ENCODE data around the gene FBXL17.

DNA sequence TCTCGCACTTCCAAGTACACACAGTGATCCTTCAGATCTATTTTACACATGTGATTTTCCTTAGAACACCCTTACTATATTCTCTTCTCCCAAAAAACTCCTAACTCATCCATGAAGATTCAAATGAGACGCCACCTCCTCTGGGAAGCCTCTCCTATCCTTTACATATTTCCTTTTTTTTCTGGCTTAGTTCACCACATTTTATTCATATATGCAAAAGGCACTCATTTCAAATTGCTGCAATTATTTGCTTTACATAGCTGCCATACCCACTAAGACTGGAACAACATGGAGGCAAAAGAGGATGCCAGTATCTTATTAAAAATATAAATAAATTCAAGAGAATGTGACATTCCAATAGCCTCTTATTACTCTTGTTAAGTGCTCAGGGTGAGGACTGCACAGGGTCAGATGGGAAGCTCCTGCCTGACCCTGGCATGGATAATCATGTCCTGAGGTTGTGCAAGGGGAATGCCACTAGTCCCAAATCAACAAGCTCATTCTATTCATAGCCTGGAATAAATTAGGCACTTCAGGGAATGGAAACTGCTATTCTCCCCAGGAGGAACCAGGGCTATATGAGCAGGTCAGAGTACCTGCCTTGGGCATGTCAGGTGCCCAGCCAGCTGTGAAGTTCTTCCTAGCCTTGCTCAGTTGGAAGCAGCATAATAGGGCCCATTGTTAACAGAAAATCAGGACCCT lies 262.9 kb downstream of the FBXL17 start:
- TF ChIP-seq, protein P1, sequence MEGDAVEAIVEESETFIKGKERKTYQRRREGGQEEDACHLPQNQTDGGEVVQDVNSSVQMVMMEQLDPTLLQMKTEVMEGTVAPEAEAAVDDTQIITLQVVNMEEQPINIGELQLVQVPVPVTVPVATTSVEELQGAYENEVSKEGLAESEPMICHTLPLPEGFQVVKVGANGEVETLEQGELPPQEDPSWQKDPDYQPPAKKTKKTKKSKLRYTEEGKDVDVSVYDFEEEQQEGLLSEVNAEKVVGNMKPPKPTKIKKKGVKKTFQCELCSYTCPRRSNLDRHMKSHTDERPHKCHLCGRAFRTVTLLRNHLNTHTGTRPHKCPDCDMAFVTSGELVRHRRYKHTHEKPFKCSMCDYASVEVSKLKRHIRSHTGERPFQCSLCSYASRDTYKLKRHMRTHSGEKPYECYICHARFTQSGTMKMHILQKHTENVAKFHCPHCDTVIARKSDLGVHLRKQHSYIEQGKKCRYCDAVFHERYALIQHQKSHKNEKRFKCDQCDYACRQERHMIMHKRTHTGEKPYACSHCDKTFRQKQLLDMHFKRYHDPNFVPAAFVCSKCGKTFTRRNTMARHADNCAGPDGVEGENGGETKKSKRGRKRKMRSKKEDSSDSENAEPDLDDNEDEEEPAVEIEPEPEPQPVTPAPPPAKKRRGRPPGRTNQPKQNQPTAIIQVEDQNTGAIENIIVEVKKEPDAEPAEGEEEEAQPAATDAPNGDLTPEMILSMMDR (IDR thresholded peaks at IDR 0.05; ENCODE audit: low read depth, low read length, missing input control), result no peak
- TF ChIP-seq MAX (IDR thresholded peaks at IDR 0.05), result no peak

Measured in liver (tissue), 2 donors.